RWPE2 (cell line): ENCODE measurements around the gene BCL2L12.

Experiments used
- ATAC-seq: fragments of 200-7000 bp; cut with Tn5 transposase; 3 replicates; pipeline ENCODE4 v1.9.1; 2021; ENCODE audit warnings: low read depth
- DNase-seq: peaks from one replicate; pipeline ENCODE4 v3.0.0-alpha.2; 2020; ENCODE audit warnings: low spot score
- H3K27ac ChIP-seq: fragments of 450-650 bp; 2 replicates; pipeline ENCODE4 v1.5.1; 2017; ENCODE audit warnings: mild to moderate bottlenecking; ENCODE audit not compliant: poor library complexity, severe bottlenecking
- H3K27me3 ChIP-seq: fragments of 250-450 bp; sonication (Bioruptor Pico); 2 replicates; pipeline ENCODE4 v1.5.1; 2021; ENCODE audit warnings: mild to moderate bottlenecking, moderate library complexity; ENCODE audit not compliant: insufficient read depth, poor library complexity, severe bottlenecking
- H3K36me3 ChIP-seq: fragments of 250-450 bp; sonication (Bioruptor Pico); 2 replicates; pipeline ENCODE4 v1.5.1; 2020; ENCODE audit warnings: low read depth, mild to moderate bottlenecking, moderate library complexity
- H3K4me1 ChIP-seq: fragments of 250-450 bp; sonication (Bioruptor Pico); 2 replicates; pipeline ENCODE4 v1.5.1; 2021; ENCODE audit warnings: mild to moderate bottlenecking, moderate library complexity; ENCODE audit not compliant: insufficient read depth, poor library complexity, severe bottlenecking
- H3K4me3 ChIP-seq: fragments of 250-450 bp; sonication (Bioruptor Pico); 2 replicates; pipeline ENCODE4 v1.5.1; 2021; ENCODE audit warnings: mild to moderate bottlenecking, moderate library complexity; ENCODE audit not compliant: severe bottlenecking
- H3K9me3 ChIP-seq: fragments of 250-450 bp; sonication (Bioruptor Pico); 2 replicates; pipeline ENCODE4 v1.5.1; 2021; ENCODE audit warnings: mild to moderate bottlenecking, moderate library complexity; ENCODE audit not compliant: severe bottlenecking
- TF ChIP-seq, protein P1 (sequence below): fragments of 450-650 bp; IDR thresholded peaks from one replicate; pipeline ENCODE4 v1.5.1; 2017; ENCODE audit warnings: mild to moderate bottlenecking, moderate library complexity; ENCODE audit not compliant: poor library complexity, severe bottlenecking

BCL2L12 gene

GRCh38 chr19:49684251-49684982 lies 18.7 kb downstream of the BCL2L12 start:
- Histone ChIP-seq H3K4me1 (no peaks in the 10 kb centered on the region), H3K27ac (no peak overlapping the region), H3K4me3 (no peak overlapping the region), H3K27me3 (no peaks in the 10 kb centered on the region), H3K36me3 (peaks cover 63% of the 10 kb centered on the region), H3K9me3 (no peaks in the 10 kb centered on the region)
- TF ChIP-seq, protein P1, sequence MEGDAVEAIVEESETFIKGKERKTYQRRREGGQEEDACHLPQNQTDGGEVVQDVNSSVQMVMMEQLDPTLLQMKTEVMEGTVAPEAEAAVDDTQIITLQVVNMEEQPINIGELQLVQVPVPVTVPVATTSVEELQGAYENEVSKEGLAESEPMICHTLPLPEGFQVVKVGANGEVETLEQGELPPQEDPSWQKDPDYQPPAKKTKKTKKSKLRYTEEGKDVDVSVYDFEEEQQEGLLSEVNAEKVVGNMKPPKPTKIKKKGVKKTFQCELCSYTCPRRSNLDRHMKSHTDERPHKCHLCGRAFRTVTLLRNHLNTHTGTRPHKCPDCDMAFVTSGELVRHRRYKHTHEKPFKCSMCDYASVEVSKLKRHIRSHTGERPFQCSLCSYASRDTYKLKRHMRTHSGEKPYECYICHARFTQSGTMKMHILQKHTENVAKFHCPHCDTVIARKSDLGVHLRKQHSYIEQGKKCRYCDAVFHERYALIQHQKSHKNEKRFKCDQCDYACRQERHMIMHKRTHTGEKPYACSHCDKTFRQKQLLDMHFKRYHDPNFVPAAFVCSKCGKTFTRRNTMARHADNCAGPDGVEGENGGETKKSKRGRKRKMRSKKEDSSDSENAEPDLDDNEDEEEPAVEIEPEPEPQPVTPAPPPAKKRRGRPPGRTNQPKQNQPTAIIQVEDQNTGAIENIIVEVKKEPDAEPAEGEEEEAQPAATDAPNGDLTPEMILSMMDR, result peak; percentile 61
- DNase-seq (peak; percentile 58), ATAC-seq (peak; percentile 7; the same call in 1 of the 3 replicates)

DNA sequence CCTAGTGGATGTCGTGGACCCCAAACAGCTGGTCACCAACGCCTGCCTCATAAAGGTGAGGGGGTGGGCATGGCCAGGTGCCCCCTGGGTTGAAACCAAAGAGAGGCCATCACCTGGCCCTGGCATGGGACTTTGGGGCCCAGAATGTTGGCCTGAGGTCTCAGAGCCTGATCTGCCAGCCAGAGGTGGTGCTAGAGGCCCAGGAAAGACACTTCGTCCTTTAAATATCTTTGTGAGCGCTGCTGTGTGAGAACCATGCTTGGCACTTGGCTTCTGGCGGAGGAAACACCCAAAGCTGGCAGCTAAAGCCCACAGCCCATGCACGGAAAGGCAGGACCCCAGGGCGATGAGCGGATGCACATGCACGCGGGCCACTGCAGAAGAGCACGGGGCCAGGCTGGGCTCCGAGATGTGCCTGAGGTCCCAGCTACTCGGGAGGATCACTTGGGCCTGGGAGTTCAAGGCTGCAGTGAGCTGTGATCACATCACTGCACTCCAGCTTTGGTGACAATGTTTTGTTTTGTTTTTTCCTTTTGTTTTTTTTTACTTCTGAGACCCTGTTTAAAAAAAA lies 19.3 kb downstream of the BCL2L12 start:
- Histone ChIP-seq H3K27me3 (no peaks in the 10 kb centered on the region), H3K36me3 (peaks cover 60% of the 10 kb centered on the region), H3K4me1 (no peaks in the 10 kb centered on the region), H3K4me3 (no peak overlapping the region), H3K27ac (no peak overlapping the region), H3K9me3 (no peaks in the 10 kb centered on the region)
- ATAC-seq (no peak), DNase-seq (peak; percentile 49)
- TF ChIP-seq, protein P1, result peak; percentile 1

- no peaks in the 10 kb centered on the region for H3K9me3 ChIP-seq
- no peak for ATAC-seq
- TF ChIP-seq, protein P1, result no peak
- H3K4me1 ChIP-seq, result no peaks in the 10 kb centered on the region
- no peak overlapping the region for H3K4me3 ChIP-seq
- no peak overlapping the region for H3K27ac ChIP-seq
- H3K36me3 ChIP-seq, result peaks cover 52% of the 10 kb centered on the region
- H3K27me3 ChIP-seq, result no peaks in the 10 kb centered on the region
- peak; percentile 47 for DNase-seq
Measured at GRCh38 chr19:49685845-49686332, 20.2 kb downstream of the BCL2L12 start.

- Histone ChIP-seq H3K9me3 (no peaks in the 10 kb centered on the region), H3K27ac (no peak overlapping the region), H3K4me1 (no peaks in the 10 kb centered on the region), H3K27me3 (no peaks in the 10 kb centered on the region), H3K36me3 (peaks cover 45% of the 10 kb centered on the region), H3K4me3 (no peak overlapping the region)
- TF ChIP-seq, protein P1, result no peak
- DNase-seq (peak; percentile 62), ATAC-seq (no peak)
Measured at GRCh38 chr19:49686503-49687088, 20.9 kb downstream of the BCL2L12 start.

DNA sequence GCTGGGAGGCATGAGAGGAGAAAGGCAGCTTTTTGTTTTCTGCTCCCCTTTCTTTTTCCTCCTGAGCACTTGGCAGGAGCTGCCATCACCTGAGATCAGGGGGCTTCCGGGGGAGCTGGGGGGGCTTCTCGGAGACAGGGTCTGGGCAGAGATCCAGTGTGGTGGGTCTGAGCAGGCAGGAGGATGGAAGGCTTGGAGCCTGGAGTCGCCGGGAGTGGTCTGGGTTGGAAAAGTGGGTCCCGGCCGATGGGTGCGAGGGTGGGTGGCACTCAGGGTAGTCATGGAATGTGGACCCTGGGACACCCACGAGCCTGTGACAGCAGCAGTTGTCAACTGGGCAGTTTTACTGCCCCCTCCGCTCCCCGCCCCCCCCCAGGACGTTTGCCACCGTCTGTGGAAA lies 21.4 kb downstream of the BCL2L12 start:
- Histone ChIP-seq H3K27ac (no peak overlapping the region), H3K9me3 (no peaks in the 10 kb centered on the region), H3K4me1 (no peaks in the 10 kb centered on the region), H3K27me3 (no peaks in the 10 kb centered on the region), H3K36me3 (peaks cover 39% of the 10 kb centered on the region), H3K4me3 (no peak overlapping the region)
- ATAC-seq, result no peak
- no peak for DNase-seq
- TF ChIP-seq, protein P1, result no peak
